OCI-LY1 (cell line): ENCODE measurements around the gene ADAMTS12.

Experiments used
- H2AFZ ChIP-seq: fragments of 200-600 bp; sonication (generic), shearing (Covaris generic); 2 replicates; pipeline ENCODE4 v1.6.0; 2014; ENCODE audit warnings: antibody characterized with exemption, mild to moderate bottlenecking, low read length
- H3F3A ChIP-seq: fragments of 200-600 bp; sonication (generic), shearing (Covaris generic); 2 replicates; pipeline ENCODE4 v1.6.0; 2014; ENCODE audit warnings: mild to moderate bottlenecking, antibody characterized with exemption, low read length, moderate library complexity; ENCODE audit not compliant: insufficient read depth
- H3K27ac ChIP-seq: fragments of 200-600 bp; sonication (generic); 2 replicates; pipeline ENCODE4 v1.5.1; 2014; ENCODE audit warnings: low read length, mixed run types, mild to moderate bottlenecking, low read depth; ENCODE audit not compliant: poor library complexity, severe bottlenecking
- H3K27me3 ChIP-seq: fragments of 200-600 bp; sonication (generic); 2 replicates; pipeline ENCODE4 v1.6.0; 2014; ENCODE audit warnings: antibody characterized with exemption, mild to moderate bottlenecking, low read length, moderate library complexity; ENCODE audit not compliant: insufficient read depth
- H3K36me3 ChIP-seq: fragments of 200-600 bp; sonication (generic); 2 replicates; pipeline ENCODE4 v1.6.1; 2014; ENCODE audit warnings: mild to moderate bottlenecking, antibody characterized with exemption, low read length, moderate library complexity, mixed read lengths; ENCODE audit not compliant: insufficient read depth
- H3K4me1 ChIP-seq: fragments of 200-600 bp; sonication (generic); 2 replicates; pipeline ENCODE4 v1.5.1; 2014; ENCODE audit warnings: mild to moderate bottlenecking, low read length, moderate library complexity; ENCODE audit not compliant: insufficient read depth, severe bottlenecking
- H3K4me2 ChIP-seq: fragments of 200-600 bp; sonication (generic), shearing (Covaris generic); 2 replicates; pipeline ENCODE4 v1.6.1; 2014; ENCODE audit warnings: low read length
- H3K4me3 ChIP-seq: fragments of 200-600 bp; sonication (generic); 2 replicates; pipeline ENCODE4 v1.5.1; 2014; ENCODE audit warnings: low read length, low read depth, mild to moderate bottlenecking, mixed read lengths; ENCODE audit not compliant: poor library complexity, severe bottlenecking
- H3K79me2 ChIP-seq: fragments of 200-600 bp; shearing (Covaris generic); 2 replicates; pipeline ENCODE4 v1.6.1; 2016; ENCODE audit warnings: mixed run types, low read length, mixed read lengths; ENCODE audit not compliant: insufficient read depth
- H3K9ac ChIP-seq: fragments of 200-600 bp; sonication (generic), shearing (Covaris generic); 2 replicates; pipeline ENCODE4 v1.6.1; 2014; ENCODE audit warnings: mild to moderate bottlenecking, low read length, mixed read lengths
- H3K9me2 ChIP-seq: fragments of 200-600 bp; sonication (generic), shearing (Covaris generic); 2 replicates; pipeline ENCODE4 v1.6.1; 2014; ENCODE audit warnings: low read depth, mild to moderate bottlenecking, low read length, mixed read lengths
- H3K9me3 ChIP-seq: fragments of 200-600 bp; shearing (Covaris generic); 2 replicates; pipeline ENCODE4 v1.6.1; 2014; ENCODE audit warnings: low read length, mixed read lengths
- H4K20me1 ChIP-seq: fragments of 200-600 bp; sonication (generic), shearing (Covaris generic); 2 replicates; pipeline ENCODE4 v1.6.0; 2016; ENCODE audit warnings: mild to moderate bottlenecking, low read length; ENCODE audit not compliant: insufficient read depth
- CTCF ChIP-seq: fragments of 200-600 bp; sonication (generic), shearing (Covaris generic); IDR thresholded peaks from 2 replicates; pipeline ENCODE4 v1.5.1; 2017; ENCODE audit warnings: mild to moderate bottlenecking, antibody characterized with exemption, low read length, moderate library complexity, mixed read lengths
- EZH2 ChIP-seq: fragments of 200-600 bp; sonication (generic), shearing (Covaris generic); IDR thresholded peaks from 2 replicates; pipeline ENCODE4 v1.8.0; 2017; ENCODE audit warnings: borderline replicate concordance, mixed run types, mild to moderate bottlenecking, antibody characterized with exemption, low read length, moderate library complexity, mixed read lengths

Gene ADAMTS12

GRCh38 chr5:33588654-33589372, 303.0 kb downstream of the ADAMTS12 start:
- no peaks in the 10 kb centered on the region for H3K79me2 ChIP-seq
- no peak overlapping the region for H2AFZ ChIP-seq
- H3K9ac ChIP-seq, result no peak overlapping the region
- no peaks in the 10 kb centered on the region for H3K9me3 ChIP-seq
- H3K4me2 ChIP-seq, result no peak overlapping the region
- TF ChIP-seq CTCF (peak; percentile 88), EZH2 (no peak)
- no peaks in the 10 kb centered on the region for H3F3A ChIP-seq
- H3K27me3 ChIP-seq, result no peaks in the 10 kb centered on the region
- H4K20me1 ChIP-seq, result no peaks in the 10 kb centered on the region
- no peaks in the 10 kb centered on the region for H3K9me2 ChIP-seq
- no peaks in the 10 kb centered on the region for H3K36me3 ChIP-seq
- H3K4me3 ChIP-seq, result no peak overlapping the region
- H3K4me1 ChIP-seq, result no peaks in the 10 kb centered on the region
- H3K27ac ChIP-seq, result no peak overlapping the region

GRCh38 chr5:33583332-33583731, 308.5 kb downstream of the ADAMTS12 start:
- Histone ChIP-seq H3K4me3 (no peak overlapping the region), H3K9ac (no peak overlapping the region), H3K4me1 (no peaks in the 10 kb centered on the region), H3K36me3 (no peaks in the 10 kb centered on the region), H4K20me1 (no peaks in the 10 kb centered on the region), H3K4me2 (no peak overlapping the region), H3K9me3 (no peaks in the 10 kb centered on the region), H3K27ac (no peak overlapping the region), H3K9me2 (no peaks in the 10 kb centered on the region), H3K27me3 (no peaks in the 10 kb centered on the region), H3K79me2 (no peaks in the 10 kb centered on the region), H2AFZ (no peak overlapping the region), H3F3A (no peaks in the 10 kb centered on the region)
- TF ChIP-seq EZH2 (no peak), CTCF (no peak)

GRCh38 chr5:33582417-33582816, 309.4 kb downstream of the ADAMTS12 start:
- Histone ChIP-seq H4K20me1 (no peaks in the 10 kb centered on the region), H3K9me2 (no peaks in the 10 kb centered on the region), H3F3A (no peaks in the 10 kb centered on the region), H3K36me3 (no peaks in the 10 kb centered on the region), H3K79me2 (no peaks in the 10 kb centered on the region), H3K9ac (no peak overlapping the region), H3K4me2 (no peak overlapping the region), H3K27me3 (no peaks in the 10 kb centered on the region), H2AFZ (no peak overlapping the region), H3K9me3 (no peaks in the 10 kb centered on the region), H3K4me1 (no peaks in the 10 kb centered on the region), H3K27ac (no peak overlapping the region), H3K4me3 (no peak overlapping the region)
- TF ChIP-seq CTCF (no peak), EZH2 (no peak)
